ENCODE results near the gene NDUFV2.

GRCh38 chr18:9096685-9097084, 5.8 kb upstream of the NDUFV2 start:
- no peak for TF ChIP-seq ZFP36 (IDR thresholded peaks at IDR 0.05; ENCODE audit: borderline replicate concordance, low read depth, low read length, partially characterized antibody)
- no peak for TF ChIP-seq ZNF256 (CRISPR knock-in tag; conservative IDR thresholded peaks at IDR 0.05)
- TF ChIP-seq CENPBD1 (CRISPR knock-in tag; IDR thresholded peaks at IDR 0.05; ENCODE audit: borderline replicate concordance, low read depth), result no peak
- no peak for TF ChIP-seq EZH2 (conservative IDR thresholded peaks at IDR 0.05; ENCODE audit: low read depth, low read length)
- no peak for TF ChIP-seq DNMT3B (CRISPR knock-in tag; conservative IDR thresholded peaks at IDR 0.05)
- TF ChIP-seq RELA (CRISPR knock-in tag; IDR thresholded peaks at IDR 0.05), result no peak
- TF ChIP-seq NFE2 (CRISPR knock-in tag; IDR thresholded peaks at IDR 0.05), result no peak
- no peak for TF ChIP-seq ZNF362 (CRISPR knock-in tag; IDR thresholded peaks at IDR 0.05; ENCODE audit: borderline replicate concordance)
- no peak for TF ChIP-seq TP53 (CRISPR knock-in tag; conservative IDR thresholded peaks at IDR 0.05)
- TF ChIP-seq ZNF883 (CRISPR knock-in tag; IDR thresholded peaks at IDR 0.05; ENCODE audit: not compliant biosample characterization), result no peak
- TF ChIP-seq ELK4 (CRISPR knock-in tag; IDR thresholded peaks at IDR 0.05; ENCODE audit: borderline replicate concordance), result no peak
- TF ChIP-seq CTCF (CRISPR knock-in tag; IDR thresholded peaks at IDR 0.05), result no peak
